CD14-positive monocyte (primary cell): ENCODE measurements around the gene STAP1. TPM values are rescaled to one million over a fixed set of nuclear protein-coding genes. Genes with fewer than 3 reads are reported as not detected.

Experiments used
- DNase-seq, 3 donors: peaks; one replicate each; pipeline ENCODE4 v3.0.0-alpha.2; 2011 to 2022
- H2AFZ ChIP-seq: 2 replicates; pipeline ENCODE4 v1.6.0; 2012; ENCODE audit warnings: mild to moderate bottlenecking, low read depth, low read length, inconsistent platforms; ENCODE audit not compliant: insufficient read depth, poor library complexity, severe bottlenecking
- H3K27ac ChIP-seq, 2 donors: 1 replicate in 1 of 2; 2 replicates in 1 of 2; pipeline ENCODE4 v1.5.1; 2012 to 2013; ENCODE audit warnings: low read length in 2 of 2, control low read depth in 1 of 2, inconsistent platforms in 1 of 2, low read depth in 1 of 2, mild to moderate bottlenecking in 1 of 2
- H3K27me3 ChIP-seq, 2 donors: one replicate each; pipeline versions ENCODE4 v1.6.0 to v1.6.1; 2011 to 2013; ENCODE audit warnings: low read length in 2 of 2; ENCODE audit not compliant: control insufficient read depth in 2 of 2, insufficient read depth in 2 of 2
- H3K36me3 ChIP-seq, 2 donors: replicated peaks in 1 of 2; 1 replicate in 1 of 2; 2 replicates in 1 of 2; pipeline versions ENCODE4 v1.5.1 to v1.6.1; 2012 to 2013; ENCODE audit warnings: low read length in 2 of 2, control low read depth in 1 of 2, inconsistent platforms in 1 of 2, mild to moderate bottlenecking in 1 of 2; ENCODE audit not compliant: insufficient read depth in 2 of 2, control insufficient read depth in 1 of 2
- H3K4me1 ChIP-seq, 2 donors: 1 replicate in 1 of 2; 2 replicates in 1 of 2; pipeline versions ENCODE4 v1.5.1 to v1.6.1; 2012 to 2013; ENCODE audit warnings: low read length in 2 of 2, control low read depth in 1 of 2, inconsistent platforms in 1 of 2, mild to moderate bottlenecking in 1 of 2, moderate library complexity in 1 of 2; ENCODE audit not compliant: insufficient read depth in 2 of 2, control insufficient read depth in 1 of 2
- H3K4me2 ChIP-seq: replicated peaks from 2 replicates; pipeline ENCODE3; 2012; ENCODE audit warnings: low read length, moderate library complexity, mild to moderate bottlenecking; ENCODE audit not compliant: poor library complexity, severe bottlenecking; ENCODE audit errors: extremely low read depth
- H3K4me3 ChIP-seq, 3 experiments: fragments of 200-600 bp in 1 of 3; sonication (generic) in 1 of 3; replicated peaks in 1 of 3; 1 replicate in 2 of 3; 2 replicates in 1 of 3; pipeline ENCODE4 v1.5.1; 2011 to 2013; ENCODE audit warnings: low read length in 3 of 3, mild to moderate bottlenecking in 3 of 3, control low read depth in 2 of 3, low read depth in 2 of 3, inconsistent platforms in 1 of 3, moderate library complexity in 1 of 3
- H3K79me2 ChIP-seq: 2 replicates; pipeline ENCODE4 v1.6.0; 2012; ENCODE audit warnings: mild to moderate bottlenecking, control low read depth, inconsistent platforms, low read length, moderate library complexity; ENCODE audit not compliant: insufficient read depth
- H3K9ac ChIP-seq: 2 replicates; pipeline ENCODE4 v1.6.0; 2017; ENCODE audit warnings: low read length, mild to moderate bottlenecking; ENCODE audit not compliant: insufficient read depth, poor library complexity, severe bottlenecking
- H3K9me3 ChIP-seq, 2 donors: replicated peaks in 1 of 2; 1 replicate in 1 of 2; 2 replicates in 1 of 2; pipeline versions ENCODE4 v1.5.1 to v1.6.1; 2012 to 2013; ENCODE audit warnings: low read length in 2 of 2, control low read depth in 1 of 2; ENCODE audit not compliant: control insufficient read depth in 1 of 2, insufficient read depth in 1 of 2
- H4K20me1 ChIP-seq: 2 replicates; pipeline ENCODE4 v1.6.0; 2012; ENCODE audit warnings: mild to moderate bottlenecking, low read length, control low read depth, moderate library complexity; ENCODE audit not compliant: insufficient read depth
- H3K27ac Mint-ChIP-seq, 7 donors: one replicate each; pipeline ENCODE4 v1.8.0; 2020; ENCODE audit warnings: mild to moderate bottlenecking in 7 of 7, mixed read lengths in 7 of 7, moderate library complexity in 6 of 7, inconsistent platforms in 2 of 7
- H3K27me3 Mint-ChIP-seq, 3 donors: one replicate each; pipeline ENCODE4 v1.8.0; 2021 to 2022; ENCODE audit warnings: low read depth in 3 of 3, mild to moderate bottlenecking in 3 of 3, mixed read lengths in 3 of 3, moderate library complexity in 3 of 3, inconsistent platforms in 1 of 3
- H3K36me3 Mint-ChIP-seq, 2 donors: one replicate each; pipeline ENCODE4 v1.8.0; 2020; ENCODE audit warnings: mixed read lengths in 2 of 2, inconsistent platforms in 1 of 2, mild to moderate bottlenecking in 1 of 2
- H3K4me1 Mint-ChIP-seq: one replicate; pipeline ENCODE4 v1.8.0; 2020; ENCODE audit warnings: mild to moderate bottlenecking, mixed read lengths
- H3K4me3 Mint-ChIP-seq, 2 donors: one replicate each; pipeline ENCODE4 v1.8.0; 2020; ENCODE audit warnings: mild to moderate bottlenecking in 2 of 2, mixed read lengths in 2 of 2, moderate library complexity in 1 of 2
- H3K9me3 Mint-ChIP-seq, 7 donors: one replicate each; pipeline ENCODE4 v1.8.0; 2020 to 2022; ENCODE audit warnings: mixed read lengths in 7 of 7, mild to moderate bottlenecking in 6 of 7, moderate library complexity in 6 of 7, inconsistent platforms in 2 of 7
- WGBS: methylation state at CpG from one replicate; pipeline ENCODE4 v1.1.5; 2013; ENCODE audit warnings: missing lambda C conversion rate; ENCODE audit not compliant: insufficient coverage; 5-methylcytosine and 5-hydroxymethylcytosine counted together
- intact Hi-C, 2 donors: fragments of 100-400 bp; cut with micrococcal nuclease; formaldehyde crosslinking; loops; one replicate each; pipeline versions ENCODE4 v1.15.0 to v1.15.1; 2023
- polyA minus RNA-seq: library from RNA; depleted of rRNA, polyadenylated mRNA; stranded (reverse); fragments of >200 nt; gene quantifications from 2 replicates; pipeline ENCODE4 v1.2.3, GENCODE V29; 2012
- polyA plus RNA-seq, 3 donors: library from polyadenylated mRNA; depleted of rRNA in 1 of 3; unstranded in 2 of 3; stranded (reverse) in 1 of 3; fragments of 300-500 nt in 2 of 3; fragments of >200 nt in 1 of 3; fragmentation: Illumina TruSeq in 2 of 3; gene quantifications; 1 replicate in 2 of 3; 2 replicates in 1 of 3; pipeline ENCODE4 v1.2.3, GENCODE V29; 2012 to 2021
- total RNA-seq, 12 experiments: library from RNA in 1 of 12; stranded (reverse) in 1 of 12; fragments of 120-200 nt in 1 of 12; gene quantifications; one replicate each; pipeline ENCODE4 v1.2.4 and lab custom pipeline; 2013 to 2026; ENCODE audit warnings: mixed read lengths in 6 of 12, inconsistent platforms in 1 of 12
- TF ChIP-seq, protein P1 (sequence below): fragments of 200-600 bp; IDR thresholded peaks from one replicate; pipeline ENCODE4 v1.8.0; 2022; ENCODE audit warnings: antibody characterized with exemption, mild to moderate bottlenecking

The STAP1 gene
- 1.1 TPM for total RNA-seq (2013)
- polyA plus RNA-seq: under 1 TPM in 2 of 3 donors, not detected in 1; 0.13 to 0.14 TPM
- 0.40 TPM in 1 of 2 replicates, not detected in the other for polyA minus RNA-seq
- total RNA-seq (lab: John Stamatoyannopoulos, UW): 0 to 2.1 (median 0.23) reads per million in 11 experiments

DNA sequence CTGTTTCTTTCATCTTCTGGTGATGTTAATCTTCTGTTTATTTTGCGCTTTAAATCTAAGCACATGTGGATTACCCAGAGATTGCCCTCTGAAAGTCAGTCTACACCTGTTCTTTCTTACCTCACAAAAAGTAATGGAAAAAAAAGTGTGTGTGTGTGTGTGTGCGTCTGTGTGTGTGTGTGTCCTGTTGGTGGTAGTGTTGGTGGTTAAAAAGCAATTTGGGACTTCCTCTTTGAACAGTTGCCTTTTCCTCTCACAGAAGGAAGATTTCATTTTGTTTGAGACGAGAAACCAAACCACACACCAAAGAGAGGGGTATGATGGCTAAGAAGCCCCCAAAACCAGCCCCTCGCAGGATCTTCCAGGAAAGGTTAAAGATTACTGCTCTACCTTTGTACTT lies at the start of gene STAP1:
STAP1 (plus strand) TSS at position 235 of the 400 bp plus-strand sequence; CDS start at position 318, 83 bp downstream.
- H2AFZ ChIP-seq: peak within 1 kb of the TSS; percentile 86
- no peaks in the 10 kb centered on the region for H3K79me2 ChIP-seq
- TF ChIP-seq, protein P1, sequence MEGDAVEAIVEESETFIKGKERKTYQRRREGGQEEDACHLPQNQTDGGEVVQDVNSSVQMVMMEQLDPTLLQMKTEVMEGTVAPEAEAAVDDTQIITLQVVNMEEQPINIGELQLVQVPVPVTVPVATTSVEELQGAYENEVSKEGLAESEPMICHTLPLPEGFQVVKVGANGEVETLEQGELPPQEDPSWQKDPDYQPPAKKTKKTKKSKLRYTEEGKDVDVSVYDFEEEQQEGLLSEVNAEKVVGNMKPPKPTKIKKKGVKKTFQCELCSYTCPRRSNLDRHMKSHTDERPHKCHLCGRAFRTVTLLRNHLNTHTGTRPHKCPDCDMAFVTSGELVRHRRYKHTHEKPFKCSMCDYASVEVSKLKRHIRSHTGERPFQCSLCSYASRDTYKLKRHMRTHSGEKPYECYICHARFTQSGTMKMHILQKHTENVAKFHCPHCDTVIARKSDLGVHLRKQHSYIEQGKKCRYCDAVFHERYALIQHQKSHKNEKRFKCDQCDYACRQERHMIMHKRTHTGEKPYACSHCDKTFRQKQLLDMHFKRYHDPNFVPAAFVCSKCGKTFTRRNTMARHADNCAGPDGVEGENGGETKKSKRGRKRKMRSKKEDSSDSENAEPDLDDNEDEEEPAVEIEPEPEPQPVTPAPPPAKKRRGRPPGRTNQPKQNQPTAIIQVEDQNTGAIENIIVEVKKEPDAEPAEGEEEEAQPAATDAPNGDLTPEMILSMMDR: no peak
- H3K27ac ChIP-seq: peak within 1 kb of the TSS in 1 of 2 donors; percentile 66
- no CpG with 5 or more reads among the region's 4 CpGs for WGBS
- peak within 1 kb of the TSS; percentile 64 for H3K9ac ChIP-seq
- intact Hi-C loops: no loop called here
- Mint-ChIP-seq H3K4me3 (peak within 1 kb of the TSS; percentile 80 to 95), H3K9me3 (peaks cover 0 to 6% (median 3%) of the 10 kb centered on the region in 7 donors), H3K27me3 (peaks cover 0 to 1% (median 0%) of the 10 kb centered on the region in 3 donors), H3K27ac (peak within 1 kb of the TSS in 6 of 7 donors; percentile 63 to 94 (median 77)), H3K36me3 (no peaks in the 10 kb centered on the region), H3K4me1 (peaks cover 30% of the 10 kb centered on the region)
- no peaks in the 10 kb centered on the region for H4K20me1 ChIP-seq
- no peaks in the 10 kb centered on the region for H3K27me3 ChIP-seq
- peak within 1 kb of the TSS; percentile 22 to 69 (median 61) for H3K4me3 ChIP-seq
- H3K4me1 ChIP-seq: peaks cover 9 to 13% of the 10 kb centered on the region in 2 donors
- H3K9me3 ChIP-seq: no peaks in the 10 kb centered on the region
- peak; percentile 17 to 27 (median 24) for DNase-seq
- no peaks in the 10 kb centered on the region for H3K36me3 ChIP-seq
- H3K4me2 ChIP-seq: peak within 1 kb of the TSS; percentile 81

GRCh38 chr4:67512501-67512900 lies 46.0 kb upstream of the STAP1 start:
- DNase-seq: no peak
- peak overlapping the region in 1 of 7 donors; percentile 28 for H3K27ac Mint-ChIP-seq
- H2AFZ ChIP-seq: no peak overlapping the region
- H3K27me3 Mint-ChIP-seq: no peaks in the 10 kb centered on the region
- intact Hi-C loops: no loop called here
- H3K4me1 ChIP-seq: peaks cover 0 to 8% of the 10 kb centered on the region in 2 donors
- no peak overlapping the region for H3K4me2 ChIP-seq
- no peak overlapping the region for H3K4me3 Mint-ChIP-seq
- H3K4me3 ChIP-seq: no peak overlapping the region
- H3K27ac ChIP-seq: peak overlapping the region in 1 of 2 donors; percentile 32
- H3K4me1 Mint-ChIP-seq: peaks cover 14% of the 10 kb centered on the region
- TF ChIP-seq, protein P1: no peak
- no peaks in the 10 kb centered on the region for H3K9me3 ChIP-seq
- H3K36me3 ChIP-seq: peaks cover 65 to 89% of the 10 kb centered on the region in 2 donors
- WGBS: 7% methylated on average over 2 of the region's 3 CpGs
- peaks cover 4% of the 10 kb centered on the region for H4K20me1 ChIP-seq
- no peak overlapping the region for H3K9ac ChIP-seq
- peaks cover 66 to 92% of the 10 kb centered on the region in 2 donors for H3K36me3 Mint-ChIP-seq
- H3K27me3 ChIP-seq: no peaks in the 10 kb centered on the region
- H3K79me2 ChIP-seq: peaks cover 17% of the 10 kb centered on the region
- no peaks in the 10 kb centered on the region for H3K9me3 Mint-ChIP-seq
